ENCODE measurements around the gene DUSP22.

- no peak for TF ChIP-seq CTCF (conservative IDR thresholded peaks at IDR 0.05 in 1 of 2, IDR thresholded peaks at IDR 0.05 in 1 of 2; ENCODE audit: low read depth in 1 of 2, low read length in 2 of 2)
- TF ChIP-seq EZH2 (IDR thresholded peaks at IDR 0.05; ENCODE audit: low read length, missing control alignments) = peak; percentile 83
Observed at GRCh38 chr6:393391-394221, 101.3 kb downstream of the DUSP22 start.
